GM12872 (cell line): Measurements from ENCODE around the gene GRID1.

Source experiments
- CTCF ChIP-seq: IDR thresholded peaks from 3 replicates; pipeline ENCODE4 v1.5.1; 2011; ENCODE audit warnings: low read depth, mild to moderate bottlenecking, low read length, moderate library complexity; ENCODE audit not compliant: insufficient read depth

GRID1 gene

GRCh38 chr10:86063341-86063740, 303.3 kb downstream of the GRID1 start:
- TF ChIP-seq CTCF: no peak

GRCh38 chr10:86062647-86063145, 303.9 kb downstream of the GRID1 start:
- no peak for TF ChIP-seq CTCF

- no peak for TF ChIP-seq CTCF
Measured at GRCh38 chr10:86062198-86062550, 304.4 kb downstream of the GRID1 start.

- TF ChIP-seq CTCF: no peak
Measured at GRCh38 chr10:86061278-86062197, 305.1 kb downstream of the GRID1 start.

GRCh38 chr10:86060386-86061277, 306.0 kb downstream of the GRID1 start:
- TF ChIP-seq CTCF: no peak

- no peak for TF ChIP-seq CTCF
Measured at GRCh38 chr10:86059892-86060291, 306.7 kb downstream of the GRID1 start.

GRCh38 chr10:86058964-86059363, 307.6 kb downstream of the GRID1 start:
- TF ChIP-seq CTCF: no peak
